ENCODE measurements around the gene DAAM1.

DAAM1 gene

GRCh38 chr14:59362513-59362912 is 174.0 kb downstream of the DAAM1 start:
- DNase-seq (ENCODE audit: low spot score), result no peak

GRCh38 chr14:59363531-59364226 is 175.2 kb downstream of the DAAM1 start:
- no peak for DNase-seq (ENCODE audit: low spot score)

- no peak for DNase-seq (ENCODE audit: low spot score)
Measured at GRCh38 chr14:59370158-59370742, 181.8 kb downstream of the DAAM1 start.

DNA sequence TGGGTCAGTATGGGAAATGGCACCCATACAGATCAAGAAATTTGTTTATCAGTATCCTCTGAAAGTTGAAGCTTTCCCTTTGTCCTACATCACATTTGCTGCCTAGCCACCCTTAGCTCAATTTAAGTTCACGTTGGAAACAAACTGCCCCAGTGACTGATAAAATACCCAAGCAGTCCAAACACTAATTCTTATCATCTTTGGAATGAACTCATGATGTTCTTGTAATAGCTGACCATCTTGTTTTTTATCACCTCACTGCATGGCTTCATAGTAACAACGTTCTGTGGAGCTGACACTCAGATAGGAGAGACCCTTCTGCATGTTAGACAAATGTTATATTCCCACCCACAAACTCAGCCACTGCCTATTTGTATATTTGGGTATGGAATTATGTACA is 183.3 kb downstream of the DAAM1 start:
- no peak for DNase-seq (ENCODE audit: low spot score)

DNA sequence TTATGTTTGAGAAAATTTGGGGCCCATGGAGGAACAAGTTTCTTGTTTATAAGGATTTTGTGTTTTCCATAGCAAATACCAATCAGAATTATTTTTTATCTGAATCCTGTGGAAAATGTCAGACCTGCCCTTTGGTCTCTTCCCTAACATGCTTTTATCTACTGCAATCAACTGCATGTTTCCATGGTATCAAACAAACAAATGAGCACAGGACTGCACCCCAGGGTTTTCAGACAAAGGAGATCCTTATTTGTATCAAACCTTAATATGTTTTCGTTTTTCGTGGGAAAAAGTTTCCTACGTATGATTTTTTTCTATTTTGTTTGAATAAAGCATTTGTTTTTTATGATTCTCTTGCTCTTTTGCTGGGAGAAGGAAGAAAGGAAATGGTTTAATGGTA is 185.6 kb downstream of the DAAM1 start:
- no peak for DNase-seq (ENCODE audit: low spot score)

GRCh38 chr14:59376686-59377085 is 188.2 kb downstream of the DAAM1 start:
- no peak for DNase-seq (ENCODE audit: low spot score)

GRCh38 chr14:59377491-59377890 is 189.0 kb downstream of the DAAM1 start:
- DNase-seq (ENCODE audit: low spot score), result no peak

GRCh38 chr14:59377991-59378601 is 189.6 kb downstream of the DAAM1 start:
- no peak for DNase-seq (ENCODE audit: low spot score)

GRCh38 chr14:59389936-59390335 is 201.5 kb downstream of the DAAM1 start:
- no peak for DNase-seq (ENCODE audit: low spot score)

- DNase-seq (ENCODE audit: low spot score), result no peak
Measured at GRCh38 chr14:59391388-59391787, 202.9 kb downstream of the DAAM1 start.

GRCh38 chr14:59394268-59394667 is 205.8 kb downstream of the DAAM1 start:
- no peak for DNase-seq (ENCODE audit: low spot score)

DNA sequence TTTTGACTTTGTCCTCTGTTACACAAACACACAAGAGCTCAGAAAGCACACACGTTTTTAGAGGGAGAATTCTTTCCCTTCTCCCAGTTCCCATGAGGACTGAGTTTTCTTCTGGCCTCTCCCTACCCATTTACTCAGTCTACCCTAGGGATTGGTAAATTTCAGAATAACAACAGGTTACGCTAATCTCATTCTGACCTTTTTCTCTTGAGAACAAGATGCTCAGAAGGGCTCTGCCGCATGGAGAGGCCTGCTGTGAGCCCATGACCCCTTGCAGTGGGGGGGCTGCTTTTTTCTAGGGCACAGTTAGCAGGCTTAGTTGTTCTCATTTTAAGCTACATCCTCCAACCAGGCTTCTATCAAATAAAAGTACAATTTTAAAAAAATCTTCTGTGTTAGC is 207.2 kb downstream of the DAAM1 start:
- no peak for DNase-seq (ENCODE audit: low spot score)

DNA sequence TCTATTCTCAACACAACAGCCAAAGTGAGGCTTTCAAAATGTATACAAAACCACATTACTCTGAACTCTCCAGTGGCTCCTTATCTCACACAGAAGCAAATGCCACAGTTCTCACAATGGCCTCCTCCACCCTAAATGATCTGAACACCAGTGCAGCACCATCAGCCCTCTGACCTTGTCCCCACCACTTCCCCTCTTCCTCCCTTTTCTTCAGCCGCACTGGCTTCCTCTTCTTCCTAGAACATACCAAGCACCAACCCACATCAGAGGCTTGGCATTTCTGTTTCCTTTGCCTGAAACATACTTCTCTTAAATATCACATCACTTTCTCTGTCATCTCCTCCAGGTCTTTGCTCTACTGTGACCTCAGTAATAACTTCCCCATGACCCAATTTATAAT is 210.4 kb downstream of the DAAM1 start:
- DNase-seq (ENCODE audit: low spot score), result no peak

- no peak for DNase-seq (ENCODE audit: low spot score)
Measured at GRCh38 chr14:59406454-59407245, 218.2 kb downstream of the DAAM1 start.

GRCh38 chr14:59407246-59408010 is 219.0 kb downstream of the DAAM1 start:
- no peak for DNase-seq (ENCODE audit: low spot score)

DNA sequence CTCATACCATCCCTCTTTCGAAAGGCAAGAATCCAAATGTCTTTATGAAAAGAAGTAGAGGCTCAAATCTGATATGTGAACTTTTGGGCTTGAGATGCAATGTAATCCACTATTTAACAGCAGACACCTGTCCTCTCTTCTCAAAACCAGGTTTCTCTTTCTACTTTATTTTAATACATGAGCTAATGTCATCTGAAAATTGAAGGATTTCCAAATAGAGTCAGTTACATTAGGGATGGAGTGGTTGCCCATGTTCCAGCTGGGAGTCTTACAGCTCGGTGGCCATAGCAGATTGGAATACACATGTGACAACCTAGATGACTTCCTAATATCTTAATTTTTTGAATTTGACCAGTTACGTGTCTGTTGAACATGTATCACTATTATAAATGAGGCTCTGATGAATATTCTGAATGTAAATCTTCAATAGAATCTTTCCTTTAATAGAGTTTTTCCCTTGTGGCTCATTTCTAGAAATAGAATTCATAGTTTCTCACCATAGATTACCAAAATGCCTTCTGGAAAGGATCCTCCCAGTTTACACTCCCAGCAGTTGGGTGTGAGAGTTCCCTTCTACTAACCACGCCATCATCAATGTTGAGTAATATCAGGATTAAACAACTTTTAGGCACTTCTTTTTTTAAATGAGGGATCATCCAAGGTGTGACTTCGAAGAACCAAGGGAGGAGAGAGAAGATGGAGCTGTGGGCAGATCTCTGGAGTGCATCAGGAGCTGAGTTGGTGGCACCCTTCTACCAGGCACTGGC is 227.6 kb downstream of the DAAM1 start:
- no peak for DNase-seq (ENCODE audit: low spot score)

DNA sequence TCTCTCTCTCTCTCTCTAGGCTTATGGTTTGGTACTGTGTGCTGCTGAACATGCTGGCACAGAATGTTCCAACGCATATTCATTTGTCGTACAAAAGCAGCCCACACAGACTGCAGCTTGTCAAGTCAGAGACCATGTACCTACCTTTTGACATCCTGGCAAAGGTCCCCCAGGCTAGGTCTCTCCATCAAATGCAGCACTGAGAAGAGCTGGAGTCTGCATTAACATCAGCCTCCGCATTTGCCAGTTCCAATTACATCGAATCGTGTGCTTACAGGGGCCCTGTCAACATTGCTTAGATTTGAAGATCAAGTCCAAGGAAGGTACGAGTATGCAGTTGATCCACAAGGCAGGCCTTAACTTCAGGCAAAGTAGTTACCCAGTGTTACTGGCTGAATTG is 228.8 kb downstream of the DAAM1 start:
- no peak for DNase-seq (ENCODE audit: low spot score)

- no peak for DNase-seq (ENCODE audit: low spot score)
Measured at GRCh38 chr14:59419303-59419702, 230.8 kb downstream of the DAAM1 start.

Measured in pons (tissue), 1 donor.